Measurements from ENCODE around the gene RBM42. TPM values are rescaled to one million over a fixed set of nuclear protein-coding genes. Genes with fewer than 3 reads are reported as not detected.

The RBM42 gene
- total RNA-seq, 2 experiments from 2014 or later = 91.7 to 99.1 TPM

- H3K27me3 Mint-ChIP-seq = no peaks in the 10 kb centered on the region
- DNase-seq = no peak
- peaks cover 4% of the 10 kb centered on the region for H3K36me3 Mint-ChIP-seq
- H3K9me3 Mint-ChIP-seq = peaks cover 9% of the 10 kb centered on the region
- peak overlapping the region; percentile 57 for H3K27ac Mint-ChIP-seq
- peaks cover 22% of the 10 kb centered on the region for H3K4me1 Mint-ChIP-seq
- H3K4me3 Mint-ChIP-seq = peak overlapping the region; percentile 85
These were observed 16.6 kb upstream of the RBM42 start for GRCh38 chr19:35612224-35612558.

- Mint-ChIP-seq H3K4me1 (peaks cover 22% of the 10 kb centered on the region), H3K4me3 (peak within 1 kb of the TSS; percentile 85), H3K27ac (peak within 1 kb of the TSS; percentile 88), H3K36me3 (peaks cover 4% of the 10 kb centered on the region), H3K9me3 (peaks cover 6% of the 10 kb centered on the region), H3K27me3 (no peaks in the 10 kb centered on the region)
- peak; percentile 98 for DNase-seq
These were observed 16.1 kb upstream of the RBM42 start, which contains the start of gene HAUS5 for GRCh38 chr19:35612559-35613321. Gene HAUS5 (plus strand): TSS chr19:35612735. CDS start chr19:35612795, 60 bp downstream.

- Mint-ChIP-seq H3K9me3 (peaks cover under 1% of the 10 kb centered on the region), H3K27ac (peak overlapping the region; percentile 88), H3K27me3 (no peaks in the 10 kb centered on the region), H3K4me3 (peak overlapping the region; percentile 85), H3K36me3 (peaks cover 4% of the 10 kb centered on the region), H3K4me1 (peaks cover 22% of the 10 kb centered on the region)
- no peak for DNase-seq
These were observed 15.3 kb upstream of the RBM42 start for GRCh38 chr19:35613574-35613973.

GRCh38 chr19:35615036-35615435 lies 13.8 kb upstream of the RBM42 start:
- Mint-ChIP-seq H3K27me3 (no peaks in the 10 kb centered on the region), H3K27ac (no peak overlapping the region), H3K4me1 (peaks cover 14% of the 10 kb centered on the region), H3K4me3 (no peak overlapping the region), H3K36me3 (peaks cover 4% of the 10 kb centered on the region), H3K9me3 (no peaks in the 10 kb centered on the region)
- DNase-seq = no peak

GRCh38 chr19:35618857-35619256 lies 10.0 kb upstream of the RBM42 start:
- DNase-seq = no peak
- Mint-ChIP-seq H3K27me3 (no peaks in the 10 kb centered on the region), H3K27ac (no peak overlapping the region), H3K4me1 (no peaks in the 10 kb centered on the region), H3K9me3 (no peaks in the 10 kb centered on the region), H3K36me3 (peaks cover 6% of the 10 kb centered on the region), H3K4me3 (no peak overlapping the region)

- peaks cover 6% of the 10 kb centered on the region for H3K36me3 Mint-ChIP-seq
- no peaks in the 10 kb centered on the region for H3K27me3 Mint-ChIP-seq
- no peak overlapping the region for H3K4me3 Mint-ChIP-seq
- H3K4me1 Mint-ChIP-seq = no peaks in the 10 kb centered on the region
- no peak for DNase-seq
- no peak overlapping the region for H3K27ac Mint-ChIP-seq
- no peaks in the 10 kb centered on the region for H3K9me3 Mint-ChIP-seq
These were observed 9.4 kb upstream of the RBM42 start for GRCh38 chr19:35619290-35619923.

- no peak overlapping the region for H3K27ac Mint-ChIP-seq
These were observed 8.8 kb upstream of the RBM42 start for GRCh38 chr19:35620001-35620400.

GRCh38 chr19:35621708-35622107 lies 7.1 kb upstream of the RBM42 start:
- Mint-ChIP-seq H3K36me3 (peaks cover 2% of the 10 kb centered on the region), H3K27ac (no peak overlapping the region), H3K4me1 (no peaks in the 10 kb centered on the region), H3K27me3 (no peaks in the 10 kb centered on the region), H3K9me3 (no peaks in the 10 kb centered on the region), H3K4me3 (no peak overlapping the region)
- no peak for DNase-seq

More at GRCh38 chr19:35620001-35620400, 8.8 kb upstream of the RBM42 start:
- no peaks in the 10 kb centered on the region for H3K27me3 Mint-ChIP-seq
- no peak for DNase-seq
- no peaks in the 10 kb centered on the region for H3K4me1 Mint-ChIP-seq
- H3K36me3 Mint-ChIP-seq = peaks cover 6% of the 10 kb centered on the region
- H3K9me3 Mint-ChIP-seq = no peaks in the 10 kb centered on the region
- no peak overlapping the region for H3K4me3 Mint-ChIP-seq

GRCh38 chr19:35622750-35623149 lies 6.1 kb upstream of the RBM42 start:
- no peaks in the 10 kb centered on the region for H3K9me3 Mint-ChIP-seq

GRCh38 chr19:35623327-35624010 lies 5.4 kb upstream of the RBM42 start:
- Mint-ChIP-seq H3K9me3 (no peaks in the 10 kb centered on the region), H3K27me3 (no peaks in the 10 kb centered on the region), H3K4me3 (no peak overlapping the region), H3K27ac (no peak overlapping the region), H3K4me1 (peaks cover 4% of the 10 kb centered on the region), H3K36me3 (peaks cover 2% of the 10 kb centered on the region)
- DNase-seq = no peak

More at GRCh38 chr19:35622750-35623149, 6.1 kb upstream of the RBM42 start:
- no peaks in the 10 kb centered on the region for H3K27me3 Mint-ChIP-seq
- DNase-seq = no peak
- H3K4me1 Mint-ChIP-seq = no peaks in the 10 kb centered on the region
- peaks cover 2% of the 10 kb centered on the region for H3K36me3 Mint-ChIP-seq
- no peak overlapping the region for H3K4me3 Mint-ChIP-seq
- no peak overlapping the region for H3K27ac Mint-ChIP-seq

GRCh38 chr19:35628264-35628564 lies 622 bp upstream of the RBM42 start:
- no peaks in the 10 kb centered on the region for H3K9me3 Mint-ChIP-seq
- H3K27ac Mint-ChIP-seq = peak overlapping the region; percentile 94
- peaks cover 18% of the 10 kb centered on the region for H3K36me3 Mint-ChIP-seq
- H3K4me1 Mint-ChIP-seq = peaks cover 17% of the 10 kb centered on the region
- no peak for DNase-seq
- no peaks in the 10 kb centered on the region for H3K27me3 Mint-ChIP-seq
- H3K4me3 Mint-ChIP-seq = peak overlapping the region; percentile 98

- Mint-ChIP-seq H3K36me3 (peaks cover 20% of the 10 kb centered on the region), H3K4me3 (peak overlapping the region; percentile 98), H3K4me1 (peaks cover 19% of the 10 kb centered on the region), H3K27me3 (no peaks in the 10 kb centered on the region), H3K9me3 (no peaks in the 10 kb centered on the region), H3K27ac (peak overlapping the region; percentile 94)
- DNase-seq = no peak
These were observed 447 bp downstream of the RBM42 start for GRCh38 chr19:35629332-35629633.

GRCh38 chr19:35633727-35634440 lies 5.0 kb downstream of the RBM42 start:
- H3K9me3 Mint-ChIP-seq = no peaks in the 10 kb centered on the region
- peaks cover 30% of the 10 kb centered on the region for H3K36me3 Mint-ChIP-seq
- no peak for DNase-seq
- H3K27ac Mint-ChIP-seq = no peak overlapping the region
- H3K27me3 Mint-ChIP-seq = no peaks in the 10 kb centered on the region
- peaks cover 10% of the 10 kb centered on the region for H3K4me1 Mint-ChIP-seq
- no peak overlapping the region for H3K4me3 Mint-ChIP-seq

- no peak for DNase-seq
- H3K27ac Mint-ChIP-seq = no peak overlapping the region
- no peaks in the 10 kb centered on the region for H3K9me3 Mint-ChIP-seq
- H3K36me3 Mint-ChIP-seq = peaks cover 20% of the 10 kb centered on the region
- H3K4me3 Mint-ChIP-seq = no peak overlapping the region
- H3K4me1 Mint-ChIP-seq = peaks cover 9% of the 10 kb centered on the region
- H3K27me3 Mint-ChIP-seq = no peaks in the 10 kb centered on the region
These were observed 7.8 kb downstream of the RBM42 start for GRCh38 chr19:35636651-35637050.

GRCh38 chr19:35637165-35637564 lies 8.3 kb downstream of the RBM42 start:
- no peaks in the 10 kb centered on the region for H3K27me3 Mint-ChIP-seq
- peaks cover 12% of the 10 kb centered on the region for H3K4me1 Mint-ChIP-seq
- no peak overlapping the region for H3K27ac Mint-ChIP-seq
- H3K9me3 Mint-ChIP-seq = no peaks in the 10 kb centered on the region
- no peak overlapping the region for H3K4me3 Mint-ChIP-seq
- peaks cover 19% of the 10 kb centered on the region for H3K36me3 Mint-ChIP-seq
- no peak for DNase-seq
